ENCODE data around the gene ADCY7. TPM values are rescaled to one million over a fixed set of nuclear protein-coding genes. Genes with fewer than 3 reads are reported as not detected.

ADCY7 gene
- total RNA-seq, 1 experiment from 2014 or later = 1.7 TPM

- in situ Hi-C loops (cut with HindIII; ENCODE audit: low sequenced_read_pairs) = no loop called here
- no peak for DNase-seq (ENCODE audit: low spot score)
Observed at GRCh38 chr16:50354082-50354481, 87.7 kb downstream of the ADCY7 start.

GRCh38 chr16:50354629-50355456 lies 88.5 kb downstream of the ADCY7 start:
- in situ Hi-C loops (cut with HindIII; ENCODE audit: low sequenced_read_pairs) = no loop called here
- no peak for DNase-seq (ENCODE audit: low spot score)

- in situ Hi-C loops (cut with HindIII; ENCODE audit: low sequenced_read_pairs) = no loop called here
- no peak for DNase-seq (ENCODE audit: low spot score)
Observed at GRCh38 chr16:50359626-50360025, 93.3 kb downstream of the ADCY7 start.

- DNase-seq (ENCODE audit: low spot score) = peak; percentile 41
- in situ Hi-C loops (cut with HindIII; ENCODE audit: low sequenced_read_pairs) = no loop called here
Observed at GRCh38 chr16:50360033-50360778, 93.9 kb downstream of the ADCY7 start.

GRCh38 chr16:50360779-50361178 lies 94.4 kb downstream of the ADCY7 start:
- in situ Hi-C loops (cut with HindIII; ENCODE audit: low sequenced_read_pairs) = no loop called here
- DNase-seq (ENCODE audit: low spot score) = peak; percentile 78

GRCh38 chr16:50363656-50364055 lies 97.3 kb downstream of the ADCY7 start:
- in situ Hi-C loops (cut with HindIII; ENCODE audit: low sequenced_read_pairs) = no loop called here

GRCh38 chr16:50365791-50366575 lies 99.6 kb downstream of the ADCY7 start:
- no peak for DNase-seq (ENCODE audit: low spot score)

More at GRCh38 chr16:50363656-50364055, 97.3 kb downstream of the ADCY7 start:
- DNase-seq (ENCODE audit: low spot score) = no peak

More at GRCh38 chr16:50365791-50366575, 99.6 kb downstream of the ADCY7 start:
- in situ Hi-C loops (cut with HindIII; ENCODE audit: low sequenced_read_pairs) = no loop called here

Other genes starting within 250 kb of the ADCY7 start
- 12.2 and 22.5 TPM in 2 replicates for gene CNEP1R1, start 241.3 kb upstream of the ADCY7 start, total RNA-seq (2014; rRNA removed; shearing (Covaris generic))
- gene HEATR3, start 200.6 kb upstream of the ADCY7 start, total RNA-seq (2014; rRNA removed; shearing (Covaris generic)) = 16.8 and 22.1 TPM in 2 replicates
- 5.8 and 9.2 TPM in 2 replicates for gene TENT4B, start 113.2 kb upstream of the ADCY7 start, total RNA-seq (2014; rRNA removed; shearing (Covaris generic))
- 54.5 and 55.5 TPM in 2 replicates for gene BRD7, start 102.4 kb downstream of the ADCY7 start, total RNA-seq (2014; rRNA removed; shearing (Covaris generic))